Activated T-cell treated with anti-CD3 and anti-CD28 coated beads, Interleukin-2, amount 50 U/mL, for 24 hours (primary cell): ENCODE measurements around the gene CIPC.

ENCODE experiments used
- DNase-seq: peaks from one replicate; pipeline ENCODE4 v3.0.0-alpha.2; 2020
- H3K27ac Mint-ChIP-seq: 2 replicates; pipeline ENCODE4 v1.8.0; 2020; ENCODE audit warnings: mild to moderate bottlenecking, mixed read lengths
- H3K27me3 Mint-ChIP-seq: 2 replicates; pipeline ENCODE4 v1.8.0; 2020; ENCODE audit warnings: mixed read lengths
- H3K36me3 Mint-ChIP-seq: 2 replicates; pipeline ENCODE4 v1.8.0; 2020; ENCODE audit warnings: low read depth, mixed read lengths
- H3K4me1 Mint-ChIP-seq: 2 replicates; pipeline ENCODE4 v1.8.0; 2020; ENCODE audit warnings: low read depth, mixed read lengths
- H3K4me3 Mint-ChIP-seq: 2 replicates; pipeline ENCODE4 v1.8.0; 2020; ENCODE audit warnings: mild to moderate bottlenecking, moderate library complexity, mixed read lengths
- H3K9me3 Mint-ChIP-seq: 2 replicates; pipeline ENCODE4 v1.8.0; 2020; ENCODE audit warnings: mixed read lengths

The CIPC gene

GRCh38 chr14:77086951-77087350, 11.1 kb upstream of the CIPC start:
- no peaks in the 10 kb centered on the region for H3K36me3 Mint-ChIP-seq
- H3K27me3 Mint-ChIP-seq = peaks cover 4% of the 10 kb centered on the region
- H3K9me3 Mint-ChIP-seq = peaks cover 8% of the 10 kb centered on the region
- H3K4me1 Mint-ChIP-seq = peaks cover 4% of the 10 kb centered on the region
- DNase-seq = no peak
- H3K4me3 Mint-ChIP-seq = no peak overlapping the region
- no peak overlapping the region for H3K27ac Mint-ChIP-seq

- H3K27ac Mint-ChIP-seq = no peak overlapping the region
- H3K27me3 Mint-ChIP-seq = peaks cover 4% of the 10 kb centered on the region
- DNase-seq = no peak
- peaks cover 8% of the 10 kb centered on the region for H3K9me3 Mint-ChIP-seq
- H3K4me1 Mint-ChIP-seq = peaks cover 4% of the 10 kb centered on the region
- no peaks in the 10 kb centered on the region for H3K36me3 Mint-ChIP-seq
- no peak overlapping the region for H3K4me3 Mint-ChIP-seq
These were observed 10.4 kb upstream of the CIPC start for GRCh38 chr14:77087631-77088030.

DNA sequence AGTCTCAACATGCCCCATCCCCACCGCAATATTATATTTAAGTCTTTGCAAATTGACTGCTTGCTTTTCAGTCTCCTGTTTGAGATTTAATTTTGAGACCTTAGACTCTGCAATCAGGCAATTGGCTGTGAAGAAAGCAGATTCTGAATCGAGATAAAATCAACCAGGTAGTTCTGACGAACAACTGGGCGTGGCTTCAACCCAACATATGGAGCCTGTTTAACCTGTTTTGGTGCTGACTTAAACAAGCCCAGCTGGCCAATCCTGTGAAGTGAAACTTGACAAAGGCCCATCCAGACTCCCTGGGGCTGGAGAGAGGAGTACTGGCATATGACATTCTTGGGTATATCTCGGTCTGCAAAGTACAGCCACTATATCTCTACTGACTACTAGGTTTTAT, 9.8 kb upstream of the CIPC start:
- DNase-seq = no peak
- Mint-ChIP-seq H3K27me3 (peaks cover 4% of the 10 kb centered on the region), H3K36me3 (no peaks in the 10 kb centered on the region), H3K4me3 (no peak overlapping the region), H3K27ac (no peak overlapping the region), H3K9me3 (peaks cover 8% of the 10 kb centered on the region), H3K4me1 (peaks cover 4% of the 10 kb centered on the region)

DNA sequence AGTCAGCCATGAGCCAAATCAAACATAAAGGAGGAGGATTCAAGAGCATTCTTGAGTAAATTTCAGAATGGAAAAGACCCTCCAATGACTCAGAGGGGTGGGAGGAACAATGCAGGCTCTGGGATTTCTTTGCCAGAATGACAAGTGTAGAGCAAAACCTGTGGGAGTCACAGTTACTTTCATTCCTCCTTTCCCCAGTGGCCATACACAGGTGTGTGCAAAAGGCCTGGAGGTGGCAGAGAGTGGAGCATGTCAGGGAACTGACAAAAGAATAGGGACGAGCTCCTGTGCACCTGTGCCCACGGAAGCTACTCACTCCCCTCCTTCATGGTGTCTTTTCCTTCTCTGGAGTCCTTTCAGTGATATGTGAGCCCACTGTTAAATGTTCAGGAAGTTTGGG, 9.4 kb upstream of the CIPC start:
- peaks cover 8% of the 10 kb centered on the region for H3K9me3 Mint-ChIP-seq
- peaks cover 4% of the 10 kb centered on the region for H3K4me1 Mint-ChIP-seq
- H3K27me3 Mint-ChIP-seq = peaks cover 4% of the 10 kb centered on the region
- DNase-seq = no peak
- no peaks in the 10 kb centered on the region for H3K36me3 Mint-ChIP-seq
- no peak overlapping the region for H3K4me3 Mint-ChIP-seq
- H3K27ac Mint-ChIP-seq = no peak overlapping the region

- no peak overlapping the region for H3K27ac Mint-ChIP-seq
These were observed 6.5 kb upstream of the CIPC start for GRCh38 chr14:77091518-77091917.

GRCh38 chr14:77092676-77093075, 5.4 kb upstream of the CIPC start:
- DNase-seq = no peak
- Mint-ChIP-seq H3K36me3 (peaks cover 7% of the 10 kb centered on the region), H3K9me3 (peaks cover 8% of the 10 kb centered on the region), H3K27me3 (peaks cover 4% of the 10 kb centered on the region), H3K4me3 (no peak overlapping the region), H3K4me1 (peaks cover 22% of the 10 kb centered on the region), H3K27ac (no peak overlapping the region)

More at GRCh38 chr14:77091518-77091917, 6.5 kb upstream of the CIPC start:
- Mint-ChIP-seq H3K36me3 (no peaks in the 10 kb centered on the region), H3K4me3 (no peak overlapping the region), H3K9me3 (peaks cover 8% of the 10 kb centered on the region), H3K4me1 (peaks cover 13% of the 10 kb centered on the region), H3K27me3 (peaks cover 4% of the 10 kb centered on the region)
- DNase-seq = no peak

GRCh38 chr14:77094672-77095284, 3.3 kb upstream of the CIPC start:
- Mint-ChIP-seq H3K27ac (no peak overlapping the region), H3K9me3 (peaks cover 8% of the 10 kb centered on the region), H3K36me3 (peaks cover 16% of the 10 kb centered on the region), H3K27me3 (peaks cover 3% of the 10 kb centered on the region), H3K4me1 (peaks cover 33% of the 10 kb centered on the region), H3K4me3 (no peak overlapping the region)
- peak; percentile 74 for DNase-seq

DNA sequence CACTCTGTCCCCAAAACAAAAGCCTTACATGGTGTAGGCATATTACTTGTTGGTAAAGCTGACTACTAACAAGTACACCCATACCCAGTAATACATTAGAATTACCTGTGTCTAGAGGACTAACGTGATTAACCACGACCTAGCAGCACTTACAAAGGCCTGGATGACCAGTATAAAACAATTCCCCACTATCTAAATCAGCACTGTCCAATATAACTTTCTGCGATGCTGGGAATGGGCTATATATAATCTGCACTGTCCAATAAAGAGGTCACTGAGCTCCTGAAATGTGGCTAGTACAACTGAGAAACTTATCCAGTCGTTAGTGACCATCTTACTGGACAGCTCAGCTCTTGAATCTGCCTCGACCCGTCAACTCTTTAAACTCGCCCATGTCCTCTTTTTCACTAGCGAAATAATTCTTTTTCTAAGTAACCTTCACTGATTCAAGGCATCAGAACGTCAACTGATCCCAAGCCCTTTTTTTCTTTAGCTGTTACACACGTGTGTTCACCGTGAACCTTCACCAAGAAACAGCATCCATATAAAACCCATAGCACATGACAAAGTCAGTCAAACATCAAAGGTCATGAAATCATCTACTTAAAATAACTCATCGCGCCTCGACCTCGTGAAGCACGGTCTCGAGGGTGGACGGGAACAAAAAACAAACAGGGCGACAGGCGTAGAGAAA, 905 bp upstream of the CIPC start:
- Mint-ChIP-seq H3K4me1 (peaks cover 47% of the 10 kb centered on the region), H3K9me3 (no peaks in the 10 kb centered on the region), H3K36me3 (peaks cover 18% of the 10 kb centered on the region), H3K27ac (peak overlapping the region; percentile 98), H3K4me3 (peak overlapping the region; percentile 94), H3K27me3 (no peaks in the 10 kb centered on the region)
- no peak for DNase-seq

- Mint-ChIP-seq H3K4me1 (peaks cover 47% of the 10 kb centered on the region), H3K4me3 (peak overlapping the region; percentile 94), H3K27ac (peak overlapping the region; percentile 98), H3K9me3 (no peaks in the 10 kb centered on the region), H3K27me3 (no peaks in the 10 kb centered on the region), H3K36me3 (peaks cover 23% of the 10 kb centered on the region)
- DNase-seq = no peak
These were observed 683 bp downstream of the CIPC start for GRCh38 chr14:77098529-77099353.

DNA sequence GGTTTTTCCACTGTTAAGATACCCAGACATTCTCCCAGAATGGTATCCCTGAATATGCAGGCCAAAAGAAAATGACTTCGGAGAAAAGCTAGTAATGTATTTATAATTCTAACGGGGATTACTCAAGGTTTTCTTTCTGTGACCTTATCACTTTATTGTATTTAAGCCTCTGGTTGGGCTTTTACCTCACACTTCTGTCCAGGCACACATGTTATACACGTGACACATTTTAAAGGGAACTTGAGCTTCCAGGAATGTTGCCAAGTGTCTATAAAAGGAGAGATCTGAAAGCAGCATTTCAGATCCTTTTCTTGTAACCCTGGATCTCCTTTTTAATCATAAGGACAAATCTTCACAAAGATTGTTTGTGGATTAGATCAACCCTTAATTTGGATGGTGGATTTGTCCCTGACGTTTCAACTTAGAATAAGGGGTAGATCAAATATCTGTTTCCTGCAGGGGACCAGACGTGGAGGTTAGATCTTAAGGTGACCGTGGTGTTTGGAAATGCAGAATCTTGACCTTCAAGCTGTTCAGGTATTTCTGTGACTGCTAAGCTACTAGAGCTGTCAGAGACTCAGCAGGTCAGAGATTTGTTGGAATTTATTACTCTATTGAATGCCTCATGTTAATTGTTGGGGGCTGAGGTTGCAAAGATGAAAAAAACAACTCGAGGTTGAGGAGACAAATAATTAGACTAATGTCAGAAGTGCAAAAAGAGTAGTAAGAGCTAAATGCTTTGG, 1.5 kb downstream of the CIPC start:
- no peaks in the 10 kb centered on the region for H3K27me3 Mint-ChIP-seq
- peaks cover 26% of the 10 kb centered on the region for H3K36me3 Mint-ChIP-seq
- H3K4me1 Mint-ChIP-seq = peaks cover 48% of the 10 kb centered on the region
- no peaks in the 10 kb centered on the region for H3K9me3 Mint-ChIP-seq
- no peak overlapping the region for H3K27ac Mint-ChIP-seq
- H3K4me3 Mint-ChIP-seq = peak overlapping the region; percentile 94
- no peak for DNase-seq

DNA sequence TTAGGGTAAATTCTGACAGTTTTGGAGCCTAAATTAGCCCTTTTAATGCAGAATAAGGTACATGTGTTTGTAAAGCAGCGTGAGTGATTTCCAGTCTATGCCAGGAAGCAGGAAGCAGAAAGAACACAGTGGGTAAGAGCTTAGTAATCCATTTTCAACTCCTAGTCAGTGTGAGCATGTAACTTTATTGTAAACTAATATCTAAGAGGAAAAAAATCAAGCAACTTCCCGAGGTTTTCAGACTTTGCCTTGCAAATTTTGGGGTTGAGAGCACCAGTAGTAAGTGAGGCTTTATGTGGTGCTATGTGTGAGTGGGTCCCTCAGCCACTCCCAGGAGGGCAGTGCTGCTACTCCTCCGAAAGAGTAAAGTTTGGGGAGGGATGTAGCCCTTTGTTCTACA, 2.9 kb downstream of the CIPC start:
- H3K27ac Mint-ChIP-seq = peak overlapping the region; percentile 11
- H3K36me3 Mint-ChIP-seq = peaks cover 33% of the 10 kb centered on the region
- H3K9me3 Mint-ChIP-seq = no peaks in the 10 kb centered on the region
- H3K4me3 Mint-ChIP-seq = no peak overlapping the region
- no peak for DNase-seq
- H3K27me3 Mint-ChIP-seq = no peaks in the 10 kb centered on the region
- H3K4me1 Mint-ChIP-seq = peaks cover 40% of the 10 kb centered on the region

DNA sequence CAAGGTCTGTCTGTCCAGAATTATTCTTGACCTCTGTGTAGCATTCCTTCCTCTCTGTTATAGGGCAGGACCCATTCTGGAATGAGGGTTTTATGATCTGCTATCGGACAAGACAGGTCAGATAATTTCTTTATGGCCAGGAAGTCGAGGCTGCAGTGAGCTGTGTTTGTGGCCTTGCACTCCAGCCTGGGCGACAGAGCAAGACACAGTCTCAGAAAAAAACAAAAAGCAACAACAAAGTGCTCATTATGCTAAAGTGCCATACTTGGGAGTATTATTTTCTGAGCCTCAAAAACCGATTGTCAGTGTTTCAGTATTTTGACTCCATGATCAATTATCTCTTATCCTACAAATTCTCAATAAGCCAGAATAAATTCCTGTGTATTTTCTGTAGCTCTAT, 4.1 kb downstream of the CIPC start:
- DNase-seq = no peak
- H3K4me3 Mint-ChIP-seq = no peak overlapping the region
- H3K27me3 Mint-ChIP-seq = no peaks in the 10 kb centered on the region
- H3K9me3 Mint-ChIP-seq = no peaks in the 10 kb centered on the region
- H3K36me3 Mint-ChIP-seq = peaks cover 42% of the 10 kb centered on the region
- no peak overlapping the region for H3K27ac Mint-ChIP-seq
- peaks cover 29% of the 10 kb centered on the region for H3K4me1 Mint-ChIP-seq

GRCh38 chr14:77103475-77103874, 5.4 kb downstream of the CIPC start:
- peaks cover 45% of the 10 kb centered on the region for H3K36me3 Mint-ChIP-seq
- H3K4me1 Mint-ChIP-seq = peaks cover 27% of the 10 kb centered on the region
- H3K9me3 Mint-ChIP-seq = no peaks in the 10 kb centered on the region
- H3K27ac Mint-ChIP-seq = no peak overlapping the region
- no peak overlapping the region for H3K4me3 Mint-ChIP-seq
- H3K27me3 Mint-ChIP-seq = no peaks in the 10 kb centered on the region
- no peak for DNase-seq

DNA sequence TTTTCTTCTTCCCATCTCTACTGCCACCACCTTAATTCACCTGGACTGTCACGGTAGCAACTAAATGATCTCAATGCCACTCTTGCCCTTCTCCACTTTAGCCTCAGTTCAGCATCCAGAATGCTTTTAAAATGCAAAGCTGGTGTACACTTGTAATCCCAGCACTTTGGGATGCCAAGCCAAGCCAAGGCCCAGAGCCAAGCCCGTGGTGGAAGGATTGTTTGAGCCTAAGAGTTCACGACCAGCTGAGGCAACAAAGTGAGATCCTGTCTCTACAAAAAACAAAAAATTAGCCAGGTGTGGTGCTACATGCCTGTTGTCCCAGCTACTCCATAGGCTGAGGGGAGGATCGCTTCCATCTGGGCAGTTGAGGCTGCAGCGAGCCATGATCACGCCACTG, 5.9 kb downstream of the CIPC start:
- Mint-ChIP-seq H3K9me3 (no peaks in the 10 kb centered on the region), H3K4me3 (no peak overlapping the region), H3K4me1 (peaks cover 24% of the 10 kb centered on the region), H3K36me3 (peaks cover 45% of the 10 kb centered on the region), H3K27me3 (no peaks in the 10 kb centered on the region), H3K27ac (no peak overlapping the region)
- DNase-seq = no peak
